Dedifferentiated amniotic fluid mesenchymal stem cell (primary cell): ENCODE measurements around the gene OR4K15.
"Not testable (repeated sequence)": the region's sequence is repeated elsewhere in the genome, so short reads cannot be mapped to it uniquely, and the experiment has no call there.

Source experiments
- DNase-seq: peaks from one replicate; pipeline ENCODE4 v3.0.0-alpha.2; 2016; ENCODE audit errors: extremely low spot score

OR4K15 gene, protein sequence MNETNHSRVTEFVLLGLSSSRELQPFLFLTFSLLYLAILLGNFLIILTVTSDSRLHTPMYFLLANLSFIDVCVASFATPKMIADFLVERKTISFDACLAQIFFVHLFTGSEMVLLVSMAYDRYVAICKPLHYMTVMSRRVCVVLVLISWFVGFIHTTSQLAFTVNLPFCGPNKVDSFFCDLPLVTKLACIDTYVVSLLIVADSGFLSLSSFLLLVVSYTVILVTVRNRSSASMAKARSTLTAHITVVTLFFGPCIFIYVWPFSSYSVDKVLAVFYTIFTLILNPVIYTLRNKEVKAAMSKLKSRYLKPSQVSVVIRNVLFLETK

DNA sequence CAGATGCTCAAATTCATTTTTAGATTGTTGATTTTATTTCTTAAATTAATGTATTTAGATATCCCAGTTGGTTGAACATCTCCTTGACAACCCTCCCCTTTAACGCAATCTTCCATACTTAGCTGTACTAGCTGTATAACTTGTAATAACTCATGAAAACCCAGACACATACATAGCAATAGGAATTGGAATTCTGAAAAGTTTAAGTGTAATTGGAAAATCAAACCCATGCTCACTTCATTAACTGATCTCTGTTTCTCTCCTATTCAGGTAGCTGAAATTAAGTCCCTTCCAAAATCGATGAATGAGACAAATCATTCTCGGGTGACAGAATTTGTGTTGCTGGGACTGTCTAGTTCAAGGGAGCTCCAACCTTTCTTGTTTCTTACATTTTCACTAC lies at the start of gene OR4K15:
Gene OR4K15 (plus strand): TSS at position 301 of the 400 bp plus-strand sequence. CDS start 0 bp downstream, at position 301.
- DNase-seq = no peak

DNA sequence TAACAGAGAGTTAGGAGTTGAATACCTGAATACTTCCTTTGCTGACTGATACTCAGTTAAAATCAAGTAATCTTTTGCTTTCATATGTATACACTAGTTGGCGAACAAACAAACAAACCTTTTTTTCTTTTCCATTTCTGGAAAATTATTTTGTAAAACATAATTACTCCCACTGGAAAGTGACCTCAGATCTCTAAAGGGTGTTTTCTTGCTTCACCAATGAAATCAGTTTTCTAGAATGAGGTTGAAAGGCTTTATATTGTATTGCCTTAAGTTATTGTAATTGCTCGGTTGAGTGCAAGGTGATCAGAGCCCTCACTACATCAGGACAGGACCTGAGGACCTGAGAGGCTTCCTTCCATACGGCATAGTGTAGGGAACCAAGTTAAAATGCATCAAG lies 44.8 kb upstream of the OR4K15 start, which contains the start of gene OR4K1:
Gene OR4K1 (plus strand): TSS at position 301 of the 400 bp plus-strand sequence. CDS start 4,750 bp downstream, outside the sequence.
- DNase-seq = no peak

DNA sequence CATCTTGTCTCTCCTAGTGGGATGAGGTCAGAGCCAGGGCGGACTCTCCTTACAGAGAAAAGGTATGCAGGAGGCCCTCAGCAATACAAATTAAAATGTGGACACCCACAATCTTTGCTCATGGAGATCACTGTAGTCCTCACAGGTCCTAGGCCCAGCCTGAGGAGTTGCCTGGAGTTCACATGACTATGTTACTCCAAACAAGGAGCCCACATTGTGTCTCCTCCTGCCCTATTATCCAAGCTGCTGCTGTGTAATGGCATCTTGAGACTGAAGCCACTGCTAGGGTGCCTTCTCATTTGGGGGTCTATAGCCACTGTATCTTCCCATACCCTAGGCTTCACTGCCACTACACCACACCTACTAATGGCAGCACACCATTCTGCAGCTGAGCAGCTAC lies 33.7 kb upstream of the OR4K15 start:
- no peak for DNase-seq

DNA sequence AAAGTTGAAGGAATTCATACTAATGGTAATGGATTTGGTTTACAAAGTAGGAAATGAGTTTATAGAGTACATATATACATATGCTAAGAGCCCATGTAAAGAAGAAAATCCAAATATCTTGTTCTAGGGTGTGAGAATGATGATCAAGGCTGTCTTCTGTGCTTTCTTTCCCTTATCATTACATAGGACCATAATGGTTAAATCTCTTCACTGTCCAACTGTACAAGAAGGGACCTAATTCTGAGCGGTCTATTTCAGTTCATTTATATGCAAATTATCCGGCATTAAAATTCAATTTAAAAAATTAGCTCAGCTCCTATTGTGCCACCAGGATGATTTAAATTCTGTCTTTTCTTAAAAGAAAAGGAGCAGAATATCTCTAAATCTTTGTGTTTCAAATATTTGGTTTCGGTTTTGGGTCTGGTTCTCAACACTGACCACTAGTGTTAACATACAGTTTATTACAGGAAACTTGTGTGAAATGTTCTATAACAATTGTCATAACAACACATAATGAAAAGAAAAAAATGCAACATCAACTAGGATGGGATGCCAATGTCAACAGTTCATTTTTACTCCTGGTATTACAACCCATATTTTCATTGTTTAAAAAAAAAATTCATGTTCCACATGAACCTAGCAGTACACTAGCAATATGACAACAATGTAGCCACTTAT lies 27.8 kb upstream of the OR4K15 start:
- no peak for DNase-seq

DNA sequence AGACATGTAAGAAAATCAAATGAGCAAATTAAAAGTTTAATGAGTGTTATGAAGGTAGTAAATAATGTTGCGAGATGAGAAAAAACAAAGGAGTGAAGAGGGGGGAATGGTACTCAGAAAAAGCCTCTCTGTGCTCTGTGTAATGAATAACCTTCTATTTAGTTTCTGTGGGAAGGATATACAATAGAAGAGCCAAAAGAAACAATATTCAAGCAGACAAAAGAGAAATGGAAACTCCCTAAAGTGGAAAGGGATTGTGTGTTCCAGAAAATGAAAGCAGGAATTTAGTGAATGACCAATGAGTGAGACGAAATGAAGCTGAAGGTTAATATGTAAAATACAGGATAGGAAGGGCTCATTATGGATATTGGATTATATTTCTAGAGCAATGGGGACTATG lies 26.2 kb upstream of the OR4K15 start:
- no peak for DNase-seq

DNA sequence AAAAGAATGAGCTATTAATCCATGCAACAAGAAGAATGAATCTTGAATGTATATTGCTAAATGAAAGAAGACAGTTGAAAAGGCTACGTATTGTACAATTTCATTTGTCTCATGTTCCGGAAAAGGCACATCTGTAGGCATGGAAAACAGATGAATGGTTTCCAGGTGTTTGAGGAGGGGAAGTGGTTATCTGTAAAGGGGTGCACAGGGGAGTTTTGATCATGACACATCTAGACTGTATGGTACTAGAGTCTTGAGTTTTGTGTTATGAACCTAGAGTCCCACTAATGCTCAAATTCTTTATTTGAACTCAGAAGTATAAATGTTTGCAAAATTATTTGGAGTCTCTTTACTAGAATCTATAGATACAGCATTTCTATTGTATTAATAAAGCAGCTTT lies 5.7 kb upstream of the OR4K15 start:
- DNase-seq = not testable (repeated sequence)

DNA sequence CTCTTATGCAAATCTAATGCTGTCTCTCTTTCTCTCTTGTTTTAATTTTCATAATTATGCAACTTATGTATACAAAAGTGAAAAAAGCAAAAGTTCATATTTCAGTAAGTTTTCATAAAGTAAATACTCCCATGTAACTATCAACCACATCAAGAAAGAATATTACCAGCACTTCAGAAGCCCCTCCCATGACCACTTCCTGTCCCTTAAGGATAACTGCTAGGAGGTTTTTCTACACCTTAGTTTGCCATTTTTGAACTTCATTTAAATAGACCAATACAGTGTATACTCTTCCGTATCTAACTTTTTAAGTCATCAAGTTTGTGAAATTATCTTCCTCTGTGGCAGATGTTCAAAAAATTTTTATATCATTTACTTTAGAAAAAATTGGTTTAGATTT lies 547 bp upstream of the OR4K15 start:
- no peak for DNase-seq

DNA sequence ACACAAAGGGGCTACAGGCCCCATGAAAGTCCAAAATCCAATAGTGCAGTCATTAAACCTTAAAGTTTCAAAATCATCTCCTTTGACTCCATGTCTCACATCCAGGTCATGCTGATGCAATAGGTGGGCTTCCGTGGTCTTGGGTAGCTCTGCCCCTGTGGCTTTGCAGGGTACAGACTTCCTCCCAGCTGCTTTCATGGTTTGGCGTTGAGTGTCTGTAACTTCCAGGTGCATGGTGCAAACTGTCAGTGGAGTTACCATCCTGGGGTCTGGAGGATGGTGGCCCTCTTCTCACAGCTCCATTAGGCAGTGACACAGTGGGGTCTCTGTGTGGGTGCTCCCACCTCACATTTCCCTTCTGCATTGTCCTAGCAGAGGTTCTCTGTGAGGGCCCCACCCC lies 18.0 kb downstream of the OR4K15 start:
- DNase-seq = no peak

DNA sequence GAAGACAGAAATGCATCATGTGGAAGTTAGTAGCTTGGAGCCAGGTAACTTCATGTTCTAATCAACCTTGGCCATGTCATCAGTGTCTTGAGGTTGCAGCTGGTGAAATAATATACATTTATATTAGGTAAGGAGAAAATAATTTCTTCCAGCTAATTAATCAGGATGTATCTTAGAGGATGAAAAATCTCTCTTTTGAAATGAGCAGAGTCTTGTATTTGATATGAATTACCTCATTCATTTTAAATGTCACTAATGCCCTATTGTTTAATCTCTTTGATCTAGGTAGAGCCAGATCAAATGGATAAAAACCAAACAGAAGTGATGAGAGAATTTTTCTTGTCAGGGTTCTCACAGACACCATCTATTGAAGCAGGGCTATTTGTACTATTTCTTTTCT lies 26.5 kb downstream of the OR4K15 start, which contains the start of gene OR4Q2:
Gene OR4Q2 (plus strand): TSS at position 301 of the 400 bp plus-strand sequence.
- no peak for DNase-seq

DNA sequence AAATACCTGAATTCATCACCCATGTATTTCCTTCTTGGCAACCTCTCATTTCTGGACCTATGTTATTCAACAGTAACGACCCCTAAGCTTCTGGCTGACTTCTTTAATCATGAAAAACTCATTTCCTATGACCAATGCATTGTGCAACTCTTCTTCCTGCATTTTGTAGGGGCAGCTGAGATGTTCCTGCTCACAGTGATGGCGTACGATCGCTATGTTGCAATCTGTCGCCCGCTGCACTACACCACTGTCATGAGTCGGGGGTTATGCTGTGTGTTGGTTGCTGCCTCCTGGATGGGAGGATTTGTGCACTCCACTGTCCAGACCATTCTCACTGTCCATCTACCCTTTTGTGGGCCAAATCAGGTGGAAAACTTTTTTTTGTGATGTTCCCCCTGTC lies 26.9 kb downstream of the OR4K15 start:
- DNase-seq = no peak

DNA sequence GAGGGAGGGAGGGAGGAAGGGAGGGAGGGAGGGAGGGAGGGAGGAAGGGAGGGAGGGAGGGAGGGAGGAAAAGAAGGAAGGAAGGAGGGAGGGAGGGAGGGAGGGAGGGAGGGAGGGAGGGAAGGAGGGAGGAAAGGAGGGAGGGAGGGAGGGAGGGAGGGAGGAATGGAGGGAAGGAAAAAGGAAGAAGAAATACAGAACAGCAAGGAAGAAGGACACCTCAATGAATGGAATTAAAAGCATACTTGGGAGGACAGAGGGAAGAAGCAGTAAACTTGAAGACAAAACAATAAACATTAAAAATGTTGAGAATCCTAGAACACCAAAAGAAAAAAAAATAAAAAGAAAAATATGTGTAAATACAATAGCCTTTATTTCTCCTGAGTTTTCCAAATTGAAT lies 32.8 kb downstream of the OR4K15 start:
- no peak for DNase-seq

DNA sequence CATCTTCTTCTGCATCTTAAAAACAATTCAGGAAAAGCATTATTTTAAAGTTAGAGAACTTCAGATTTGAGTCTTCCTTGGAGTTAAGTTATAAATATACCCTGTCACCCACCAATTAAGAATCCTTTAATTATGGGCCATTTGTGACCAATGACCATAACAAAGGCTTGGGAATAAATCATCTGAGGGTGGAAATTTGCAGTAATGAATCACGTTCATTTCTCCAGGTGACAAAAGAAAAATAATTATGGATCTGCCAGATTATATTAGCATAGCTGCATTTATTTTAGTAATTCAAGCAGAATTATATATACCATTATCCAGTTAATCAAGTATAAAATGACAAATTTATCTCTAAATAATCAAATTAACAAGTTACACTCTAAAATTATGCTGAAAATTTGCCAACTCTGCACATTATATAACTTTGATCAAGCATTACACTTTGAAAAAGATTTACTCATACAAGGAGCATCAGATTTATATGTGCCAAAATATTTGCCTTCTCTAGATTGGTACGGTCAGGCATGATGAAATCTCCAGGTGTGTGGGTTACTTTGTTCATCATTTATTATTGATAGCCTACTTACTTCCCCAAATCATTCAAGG lies 44.0 kb downstream of the OR4K15 start, which contains the start of gene OR4K14:
Gene OR4K14 (minus strand): TSS at position 51 of the 609 bp plus-strand sequence. CDS start 4,114 bp downstream, outside the sequence.
- no peak for DNase-seq
